Lower leg skin (tissue), 3 donors: ENCODE data around the gene RPP14.

Experiments used
- POLR2A ChIP-seq, 2 donors: fragments of 450-650 bp; IDR thresholded peaks; one replicate each; pipeline ENCODE4 v1.6.1; 2016 to 2017; ENCODE audit warnings: antibody characterized with exemption in 2 of 2, mild to moderate bottlenecking in 1 of 2, moderate library complexity in 1 of 2
- TF ChIP-seq, protein P1 (sequence below), 3 donors: fragments of 450-650 bp; IDR thresholded peaks; one replicate each; pipeline ENCODE4 v1.5.1; 2016; ENCODE audit warnings: antibody characterized with exemption in 3 of 3, mild to moderate bottlenecking in 3 of 3, moderate library complexity in 2 of 3

DNA sequence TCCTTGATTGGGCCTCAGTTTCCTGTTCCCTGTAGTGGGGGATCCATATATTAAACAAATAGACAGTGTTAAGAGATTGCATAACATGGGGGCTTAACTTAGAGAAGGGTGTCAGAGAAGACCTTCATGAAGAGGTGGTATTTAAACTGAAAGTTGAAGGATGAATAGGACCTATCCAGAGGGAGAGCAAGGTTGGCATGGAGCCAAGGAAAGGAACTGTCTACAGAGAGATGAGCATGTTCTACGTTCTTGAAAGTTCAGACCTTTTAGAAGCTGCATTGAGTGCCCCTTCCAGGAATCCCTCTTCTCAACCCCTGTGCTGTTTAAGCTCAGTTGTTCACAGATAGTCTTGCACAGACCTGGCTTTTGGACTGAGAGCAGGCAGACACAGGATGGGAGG is 2.7 kb downstream of the RPP14 start:
- TF ChIP-seq, protein P1, sequence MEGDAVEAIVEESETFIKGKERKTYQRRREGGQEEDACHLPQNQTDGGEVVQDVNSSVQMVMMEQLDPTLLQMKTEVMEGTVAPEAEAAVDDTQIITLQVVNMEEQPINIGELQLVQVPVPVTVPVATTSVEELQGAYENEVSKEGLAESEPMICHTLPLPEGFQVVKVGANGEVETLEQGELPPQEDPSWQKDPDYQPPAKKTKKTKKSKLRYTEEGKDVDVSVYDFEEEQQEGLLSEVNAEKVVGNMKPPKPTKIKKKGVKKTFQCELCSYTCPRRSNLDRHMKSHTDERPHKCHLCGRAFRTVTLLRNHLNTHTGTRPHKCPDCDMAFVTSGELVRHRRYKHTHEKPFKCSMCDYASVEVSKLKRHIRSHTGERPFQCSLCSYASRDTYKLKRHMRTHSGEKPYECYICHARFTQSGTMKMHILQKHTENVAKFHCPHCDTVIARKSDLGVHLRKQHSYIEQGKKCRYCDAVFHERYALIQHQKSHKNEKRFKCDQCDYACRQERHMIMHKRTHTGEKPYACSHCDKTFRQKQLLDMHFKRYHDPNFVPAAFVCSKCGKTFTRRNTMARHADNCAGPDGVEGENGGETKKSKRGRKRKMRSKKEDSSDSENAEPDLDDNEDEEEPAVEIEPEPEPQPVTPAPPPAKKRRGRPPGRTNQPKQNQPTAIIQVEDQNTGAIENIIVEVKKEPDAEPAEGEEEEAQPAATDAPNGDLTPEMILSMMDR (IDR thresholded peaks at IDR 0.05) = no peak
- no peak for TF ChIP-seq POLR2A (IDR thresholded peaks at IDR 0.05)
